GM06990 (cell line): ENCODE data around the gene ZNF511.
A peak's percentile ranks its signal among the peaks of the same experiment; 100 is the strongest.

Experiments used
- DNase-seq: peaks from one replicate; pipeline ENCODE4 v3.0.0-alpha.2; 2011; ENCODE audit not compliant: insufficient read length; ENCODE audit errors: extremely low read depth
- H3K27me3 ChIP-seq: replicated peaks from 2 replicates; pipeline ENCODE4 v1.6.0; 2011; ENCODE audit warnings: low read length; ENCODE audit not compliant: control insufficient read depth, insufficient read depth
- H3K36me3 ChIP-seq: 2 replicates; pipeline ENCODE4 v1.5.1; 2011; ENCODE audit warnings: low read length; ENCODE audit not compliant: control insufficient read depth, insufficient read depth
- H3K4me3 ChIP-seq: replicated peaks from 2 replicates; pipeline ENCODE4 v1.5.1; 2011; ENCODE audit warnings: low read depth, mild to moderate bottlenecking, control low read depth, low read length
- CTCF ChIP-seq: IDR thresholded peaks from 2 replicates; pipeline ENCODE4 v1.5.1; 2011; ENCODE audit warnings: low read length, control low read depth, mild to moderate bottlenecking, inconsistent platforms; ENCODE audit not compliant: insufficient read depth, poor library complexity, severe bottlenecking

Gene ZNF511

GRCh38 chr10:133272301-133272963, 36.3 kb upstream of the ZNF511 start:
- no peak for TF ChIP-seq CTCF
- DNase-seq = no peak
- H3K4me3 ChIP-seq = no peak overlapping the region
- H3K27me3 ChIP-seq = no peaks in the 10 kb centered on the region
- peaks cover 31% of the 10 kb centered on the region for H3K36me3 ChIP-seq

GRCh38 chr10:133272964-133273420, 35.7 kb upstream of the ZNF511 start:
- no peak for DNase-seq
- Histone ChIP-seq H3K4me3 (no peak overlapping the region), H3K36me3 (peaks cover 30% of the 10 kb centered on the region), H3K27me3 (no peaks in the 10 kb centered on the region)
- no peak for TF ChIP-seq CTCF

- no peak for DNase-seq
- H3K36me3 ChIP-seq = peaks cover 24% of the 10 kb centered on the region
- H3K27me3 ChIP-seq = no peaks in the 10 kb centered on the region
- H3K4me3 ChIP-seq = no peak overlapping the region
- no peak for TF ChIP-seq CTCF
Observed at GRCh38 chr10:133273534-133274143, 35.1 kb upstream of the ZNF511 start.

GRCh38 chr10:133274751-133275683, 33.7 kb upstream of the ZNF511 start:
- H3K4me3 ChIP-seq = peak overlapping the region; percentile 92
- H3K36me3 ChIP-seq = peaks cover 18% of the 10 kb centered on the region
- no peaks in the 10 kb centered on the region for H3K27me3 ChIP-seq
- peak; percentile 12 for TF ChIP-seq CTCF
- DNase-seq = peak; percentile 83

- Histone ChIP-seq H3K4me3 (peak overlapping the region; percentile 92), H3K36me3 (peaks cover 14% of the 10 kb centered on the region), H3K27me3 (no peaks in the 10 kb centered on the region)
- TF ChIP-seq CTCF = peak; percentile 69
- peak; percentile 72 for DNase-seq
Observed at GRCh38 chr10:133275684-133276092, 33.0 kb upstream of the ZNF511 start.
